ENCODE measurements around the gene FARS2. TPM values are rescaled to one million over a fixed set of nuclear protein-coding genes. Genes with fewer than 3 reads are reported as not detected.
A peak's percentile ranks its signal among the peaks of the same experiment; 100 is the strongest.

FARS2 gene
- polyA plus RNA-seq, 1 donor (not counting 4 experiments of a cell fraction or from before 2014, with no cell fraction given), result 21.3 TPM

DNA sequence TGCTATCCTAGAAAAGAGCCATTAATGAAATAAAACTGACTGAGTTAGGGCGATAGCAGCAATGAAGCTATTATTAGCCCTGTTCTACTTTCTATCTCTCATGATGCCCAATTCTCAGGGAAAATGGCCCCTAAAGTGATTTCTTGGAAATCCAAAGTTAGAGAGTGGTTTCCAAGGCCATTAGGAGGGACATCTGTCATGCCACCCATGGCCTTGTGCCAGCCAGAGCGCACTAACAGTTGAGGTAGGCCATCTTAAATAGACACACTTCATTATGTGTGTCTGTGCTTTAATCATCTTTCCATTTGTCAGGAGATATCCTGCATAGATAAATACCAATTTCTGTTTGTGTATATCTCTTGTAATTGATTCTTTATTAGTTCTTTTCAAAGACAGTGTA, 483.8 kb downstream of the FARS2 start:
- Histone ChIP-seq H3K4me2 (ENCODE audit: control insufficient read depth, extremely low read depth, insufficient read depth, low read depth, low read length) (no peak overlapping the region), H3K4me3 (ENCODE audit: control insufficient read depth in 2 of 3, extremely low read depth in 1 of 3, insufficient read depth in 2 of 3, low read depth in 1 of 3, low read length in 3 of 3) (no peak overlapping the region), H3K27me3 (ENCODE audit: control insufficient read depth, extremely low read depth, insufficient read depth, low read length) (no peaks in the 10 kb centered on the region), H3K9me3 (ENCODE audit: control insufficient read depth, low read depth, low read length) (no peaks in the 10 kb centered on the region), H3K36me3 (ENCODE audit: control insufficient read depth in 2 of 2, extremely low read depth in 1 of 2, insufficient read depth in 2 of 2, low read length in 2 of 2) (no peaks in the 10 kb centered on the region), H3K79me2 (ENCODE audit: control insufficient read depth, insufficient read depth, low read length) (no peaks in the 10 kb centered on the region), H3K9ac (ENCODE audit: control insufficient read depth, extremely low read depth, insufficient read depth, low read length) (no peak overlapping the region), H3K4me1 (ENCODE audit: control insufficient read depth, extremely low read depth, insufficient read depth, low read length) (no peaks in the 10 kb centered on the region), H3K9me1 (ENCODE audit: control insufficient read depth, extremely low read depth, insufficient read depth, low read length) (no peaks in the 10 kb centered on the region), H3K27ac (ENCODE audit: control insufficient read depth, insufficient read depth, low read length) (no peak overlapping the region), H4K20me1 (ENCODE audit: control insufficient read depth, extremely low read depth, insufficient read depth, low read length) (no peaks in the 10 kb centered on the region), H2AFZ (ENCODE audit: control insufficient read depth, low read length) (no peak overlapping the region)
- dilution Hi-C loops (cut with MboI; ENCODE audit: extremely low pct_ligation_motif_present, low sequenced_read_pairs), result no loop called here
- FAIRE-seq (no peak), DNase-seq (ENCODE audit: low read depth, low spot score) (no peak)
- TF ChIP-seq EZH2 (IDR thresholded peaks at IDR 0.05; ENCODE audit: low read length), result no peak
- TF ChIP-seq, protein P1, sequence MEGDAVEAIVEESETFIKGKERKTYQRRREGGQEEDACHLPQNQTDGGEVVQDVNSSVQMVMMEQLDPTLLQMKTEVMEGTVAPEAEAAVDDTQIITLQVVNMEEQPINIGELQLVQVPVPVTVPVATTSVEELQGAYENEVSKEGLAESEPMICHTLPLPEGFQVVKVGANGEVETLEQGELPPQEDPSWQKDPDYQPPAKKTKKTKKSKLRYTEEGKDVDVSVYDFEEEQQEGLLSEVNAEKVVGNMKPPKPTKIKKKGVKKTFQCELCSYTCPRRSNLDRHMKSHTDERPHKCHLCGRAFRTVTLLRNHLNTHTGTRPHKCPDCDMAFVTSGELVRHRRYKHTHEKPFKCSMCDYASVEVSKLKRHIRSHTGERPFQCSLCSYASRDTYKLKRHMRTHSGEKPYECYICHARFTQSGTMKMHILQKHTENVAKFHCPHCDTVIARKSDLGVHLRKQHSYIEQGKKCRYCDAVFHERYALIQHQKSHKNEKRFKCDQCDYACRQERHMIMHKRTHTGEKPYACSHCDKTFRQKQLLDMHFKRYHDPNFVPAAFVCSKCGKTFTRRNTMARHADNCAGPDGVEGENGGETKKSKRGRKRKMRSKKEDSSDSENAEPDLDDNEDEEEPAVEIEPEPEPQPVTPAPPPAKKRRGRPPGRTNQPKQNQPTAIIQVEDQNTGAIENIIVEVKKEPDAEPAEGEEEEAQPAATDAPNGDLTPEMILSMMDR (optimal IDR thresholded peaks at IDR 0.05 in 1 of 3, IDR thresholded peaks at IDR 0.05 in 1 of 3, conservative IDR thresholded peaks at IDR 0.05 in 1 of 3; ENCODE audit: extremely low read depth in 1 of 3, insufficient read depth in 2 of 3, low read length in 3 of 3), result no peak

DNA sequence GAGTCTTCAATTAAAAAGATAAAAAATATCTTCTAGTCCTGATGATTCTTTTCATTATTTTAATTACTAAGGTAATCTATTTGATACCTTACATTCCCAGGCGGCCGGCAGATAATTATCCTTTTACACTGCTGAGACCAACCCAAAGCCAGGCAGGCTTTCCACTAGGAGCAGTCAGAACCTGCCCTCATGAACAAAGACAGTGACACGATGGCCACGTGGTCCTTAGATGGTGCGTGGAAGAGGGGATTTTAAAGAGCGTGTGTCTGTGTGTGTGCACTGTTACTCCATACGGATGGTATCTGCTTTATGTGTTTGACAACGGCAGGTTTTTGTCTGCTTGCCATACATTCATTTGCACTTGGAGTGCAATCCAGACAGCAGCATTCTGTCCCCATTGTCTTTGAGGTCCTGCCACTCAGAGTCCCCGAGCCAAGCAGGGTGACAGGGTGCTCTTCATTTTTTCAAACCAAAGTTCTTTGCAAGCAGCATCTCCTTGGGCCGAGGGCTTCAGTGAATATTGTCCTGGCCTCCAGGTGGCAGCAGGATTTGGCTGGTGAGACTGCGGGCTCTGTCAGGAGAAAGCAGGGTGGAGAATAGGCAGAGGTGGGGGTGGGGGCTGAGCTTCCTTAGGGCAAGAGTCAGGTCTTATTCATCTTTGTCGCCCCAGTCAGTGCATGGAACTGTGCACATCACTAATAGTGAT, 484.9 kb downstream of the FARS2 start:
- Histone ChIP-seq H3K9me3 (ENCODE audit: control insufficient read depth, low read depth, low read length) (no peaks in the 10 kb centered on the region), H4K20me1 (ENCODE audit: control insufficient read depth, extremely low read depth, insufficient read depth, low read length) (no peaks in the 10 kb centered on the region), H3K4me1 (ENCODE audit: control insufficient read depth, extremely low read depth, insufficient read depth, low read length) (no peaks in the 10 kb centered on the region), H3K4me3 (ENCODE audit: control insufficient read depth in 2 of 3, extremely low read depth in 1 of 3, insufficient read depth in 2 of 3, low read depth in 1 of 3, low read length in 3 of 3) (no peak overlapping the region), H3K36me3 (ENCODE audit: control insufficient read depth in 2 of 2, extremely low read depth in 1 of 2, insufficient read depth in 2 of 2, low read length in 2 of 2) (no peaks in the 10 kb centered on the region), H3K79me2 (ENCODE audit: control insufficient read depth, insufficient read depth, low read length) (no peaks in the 10 kb centered on the region), H3K9me1 (ENCODE audit: control insufficient read depth, extremely low read depth, insufficient read depth, low read length) (no peaks in the 10 kb centered on the region), H3K27me3 (ENCODE audit: control insufficient read depth, extremely low read depth, insufficient read depth, low read length) (no peaks in the 10 kb centered on the region), H3K4me2 (ENCODE audit: control insufficient read depth, extremely low read depth, insufficient read depth, low read depth, low read length) (no peak overlapping the region), H2AFZ (ENCODE audit: control insufficient read depth, low read length) (no peak overlapping the region), H3K9ac (ENCODE audit: control insufficient read depth, extremely low read depth, insufficient read depth, low read length) (no peak overlapping the region), H3K27ac (ENCODE audit: control insufficient read depth, insufficient read depth, low read length) (no peak overlapping the region)
- DNase-seq (ENCODE audit: low read depth, low spot score), result no peak
- TF ChIP-seq EZH2 (IDR thresholded peaks at IDR 0.05; ENCODE audit: low read length), result no peak
- TF ChIP-seq, protein P1 (optimal IDR thresholded peaks at IDR 0.05 in 1 of 3, IDR thresholded peaks at IDR 0.05 in 1 of 3, conservative IDR thresholded peaks at IDR 0.05 in 1 of 3; ENCODE audit: extremely low read depth in 1 of 3, insufficient read depth in 2 of 3, low read length in 3 of 3), result peak in 1 of 3 experiments; percentile 38
- no peak for FAIRE-seq
- dilution Hi-C loops (cut with MboI; ENCODE audit: extremely low pct_ligation_motif_present, low sequenced_read_pairs), result no loop called here
